ENCODE data around the gene NACC2. TPM values are rescaled to one million over a fixed set of nuclear protein-coding genes. Genes with fewer than 3 reads are reported as not detected.

The NACC2 gene
- polyA plus RNA-seq, 1 donor (not counting 4 experiments of a cell fraction or from before 2014, with no cell fraction given): 4.6 TPM

DNA sequence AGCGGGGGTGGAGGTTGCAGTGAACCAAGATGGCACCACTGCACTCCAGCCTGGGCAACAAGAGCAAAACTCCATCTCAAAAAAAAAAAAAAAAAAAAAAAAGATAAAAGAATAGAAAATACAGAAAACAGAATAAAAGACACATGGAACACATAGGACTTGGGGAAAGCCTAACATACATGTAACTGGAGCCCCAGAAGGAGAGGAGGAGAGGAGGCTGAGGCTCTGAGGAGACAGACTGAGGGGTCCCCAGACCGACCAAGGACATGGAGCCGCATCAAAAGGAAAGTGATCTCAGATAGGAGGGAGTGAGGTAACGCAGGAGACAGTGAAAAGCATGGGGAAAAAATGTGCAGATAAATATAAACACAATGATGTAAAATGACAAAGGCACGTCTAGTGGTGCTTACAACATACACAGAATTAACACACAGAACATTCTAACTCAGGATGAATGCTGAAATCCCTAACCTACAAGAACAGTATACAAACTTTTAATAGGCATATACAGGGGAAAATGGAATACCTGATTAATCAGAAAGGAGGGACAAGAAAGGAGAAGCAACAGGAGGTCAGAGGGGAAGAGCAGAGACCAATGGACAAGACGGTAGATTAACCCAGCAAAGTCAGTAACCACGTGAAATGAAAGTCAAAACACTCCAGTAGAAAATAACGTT is 68.7 kb downstream of the NACC2 start:
- H2AFZ ChIP-seq (ENCODE audit: control insufficient read depth, low read length): no peak overlapping the region
- no peak overlapping the region for H3K27ac ChIP-seq (ENCODE audit: control insufficient read depth, insufficient read depth, low read length)
- peaks cover 3% of the 10 kb centered on the region for H3K9me1 ChIP-seq (ENCODE audit: control insufficient read depth, extremely low read depth, insufficient read depth, low read length)
- FAIRE-seq (no peak), DNase-seq (ENCODE audit: low read depth, low spot score) (no peak)
- TF ChIP-seq EZH2 (IDR thresholded peaks at IDR 0.05; ENCODE audit: low read length): no peak
- TF ChIP-seq, protein P1, sequence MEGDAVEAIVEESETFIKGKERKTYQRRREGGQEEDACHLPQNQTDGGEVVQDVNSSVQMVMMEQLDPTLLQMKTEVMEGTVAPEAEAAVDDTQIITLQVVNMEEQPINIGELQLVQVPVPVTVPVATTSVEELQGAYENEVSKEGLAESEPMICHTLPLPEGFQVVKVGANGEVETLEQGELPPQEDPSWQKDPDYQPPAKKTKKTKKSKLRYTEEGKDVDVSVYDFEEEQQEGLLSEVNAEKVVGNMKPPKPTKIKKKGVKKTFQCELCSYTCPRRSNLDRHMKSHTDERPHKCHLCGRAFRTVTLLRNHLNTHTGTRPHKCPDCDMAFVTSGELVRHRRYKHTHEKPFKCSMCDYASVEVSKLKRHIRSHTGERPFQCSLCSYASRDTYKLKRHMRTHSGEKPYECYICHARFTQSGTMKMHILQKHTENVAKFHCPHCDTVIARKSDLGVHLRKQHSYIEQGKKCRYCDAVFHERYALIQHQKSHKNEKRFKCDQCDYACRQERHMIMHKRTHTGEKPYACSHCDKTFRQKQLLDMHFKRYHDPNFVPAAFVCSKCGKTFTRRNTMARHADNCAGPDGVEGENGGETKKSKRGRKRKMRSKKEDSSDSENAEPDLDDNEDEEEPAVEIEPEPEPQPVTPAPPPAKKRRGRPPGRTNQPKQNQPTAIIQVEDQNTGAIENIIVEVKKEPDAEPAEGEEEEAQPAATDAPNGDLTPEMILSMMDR (optimal IDR thresholded peaks at IDR 0.05 in 1 of 3, IDR thresholded peaks at IDR 0.05 in 1 of 3, conservative IDR thresholded peaks at IDR 0.05 in 1 of 3; ENCODE audit: extremely low read depth in 1 of 3, insufficient read depth in 2 of 3, low read length in 3 of 3): no peak
- no peak overlapping the region for H3K9ac ChIP-seq (ENCODE audit: control insufficient read depth, extremely low read depth, insufficient read depth, low read length)
- peaks cover 35% of the 10 kb centered on the region for H3K79me2 ChIP-seq (ENCODE audit: control insufficient read depth, insufficient read depth, low read length)
- no peak overlapping the region for H3K4me2 ChIP-seq (ENCODE audit: control insufficient read depth, extremely low read depth, insufficient read depth, low read depth, low read length)
- peaks cover 4 to 9% of the 10 kb centered on the region in 2 experiments for H3K36me3 ChIP-seq (ENCODE audit: control insufficient read depth in 2 of 2, extremely low read depth in 1 of 2, insufficient read depth in 2 of 2, low read length in 2 of 2)
- dilution Hi-C loops (cut with MboI; ENCODE audit: extremely low pct_ligation_motif_present, low sequenced_read_pairs): no loop called here
- no peak overlapping the region for H3K4me3 ChIP-seq (ENCODE audit: control insufficient read depth in 2 of 3, extremely low read depth in 1 of 3, insufficient read depth in 2 of 3, low read depth in 1 of 3, low read length in 3 of 3)
- no peaks in the 10 kb centered on the region for H3K4me1 ChIP-seq (ENCODE audit: control insufficient read depth, extremely low read depth, insufficient read depth, low read length)
- H3K9me3 ChIP-seq (ENCODE audit: control insufficient read depth, low read depth, low read length): no peaks in the 10 kb centered on the region
- H4K20me1 ChIP-seq (ENCODE audit: control insufficient read depth, extremely low read depth, insufficient read depth, low read length): peaks cover 2% of the 10 kb centered on the region
- no peaks in the 10 kb centered on the region for H3K27me3 ChIP-seq (ENCODE audit: control insufficient read depth, extremely low read depth, insufficient read depth, low read length)

GRCh38 chr9:136025481-136025880 is 69.6 kb downstream of the NACC2 start:
- TF ChIP-seq, protein P1 (optimal IDR thresholded peaks at IDR 0.05 in 1 of 3, IDR thresholded peaks at IDR 0.05 in 1 of 3, conservative IDR thresholded peaks at IDR 0.05 in 1 of 3; ENCODE audit: extremely low read depth in 1 of 3, insufficient read depth in 2 of 3, low read length in 3 of 3): no peak
- TF ChIP-seq EZH2 (IDR thresholded peaks at IDR 0.05; ENCODE audit: low read length): no peak
- H3K4me3 ChIP-seq (ENCODE audit: control insufficient read depth in 2 of 3, extremely low read depth in 1 of 3, insufficient read depth in 2 of 3, low read depth in 1 of 3, low read length in 3 of 3): no peak overlapping the region
- no peak overlapping the region for H3K9ac ChIP-seq (ENCODE audit: control insufficient read depth, extremely low read depth, insufficient read depth, low read length)
- DNase-seq (ENCODE audit: low read depth, low spot score): no peak
- no peaks in the 10 kb centered on the region for H3K9me3 ChIP-seq (ENCODE audit: control insufficient read depth, low read depth, low read length)
- no peak overlapping the region for H2AFZ ChIP-seq (ENCODE audit: control insufficient read depth, low read length)
- dilution Hi-C loops (cut with MboI; ENCODE audit: extremely low pct_ligation_motif_present, low sequenced_read_pairs): no loop called here
- no peaks in the 10 kb centered on the region for H3K4me1 ChIP-seq (ENCODE audit: control insufficient read depth, extremely low read depth, insufficient read depth, low read length)
- no peaks in the 10 kb centered on the region for H3K27me3 ChIP-seq (ENCODE audit: control insufficient read depth, extremely low read depth, insufficient read depth, low read length)
- H3K36me3 ChIP-seq (ENCODE audit: control insufficient read depth in 2 of 2, extremely low read depth in 1 of 2, insufficient read depth in 2 of 2, low read length in 2 of 2): peaks cover 9% of the 10 kb centered on the region in 2 experiments
- FAIRE-seq: no peak
- H3K79me2 ChIP-seq (ENCODE audit: control insufficient read depth, insufficient read depth, low read length): peaks cover 37% of the 10 kb centered on the region
- peaks cover 7% of the 10 kb centered on the region for H4K20me1 ChIP-seq (ENCODE audit: control insufficient read depth, extremely low read depth, insufficient read depth, low read length)
- H3K4me2 ChIP-seq (ENCODE audit: control insufficient read depth, extremely low read depth, insufficient read depth, low read depth, low read length): no peak overlapping the region
- H3K9me1 ChIP-seq (ENCODE audit: control insufficient read depth, extremely low read depth, insufficient read depth, low read length): peaks cover 3% of the 10 kb centered on the region
- no peak overlapping the region for H3K27ac ChIP-seq (ENCODE audit: control insufficient read depth, insufficient read depth, low read length)
